GM18498 (cell line): ENCODE data around the gene SLC18B1.

Experiments
- ATAC-seq: cut with Tn5 transposase; IDR thresholded peaks from one replicate; pipeline ENCODE4 v1.9.1; 2021; ENCODE audit warnings: mild to moderate bottlenecking, moderate library complexity; ENCODE audit not compliant: unreplicated experiment

Gene SLC18B1

DNA sequence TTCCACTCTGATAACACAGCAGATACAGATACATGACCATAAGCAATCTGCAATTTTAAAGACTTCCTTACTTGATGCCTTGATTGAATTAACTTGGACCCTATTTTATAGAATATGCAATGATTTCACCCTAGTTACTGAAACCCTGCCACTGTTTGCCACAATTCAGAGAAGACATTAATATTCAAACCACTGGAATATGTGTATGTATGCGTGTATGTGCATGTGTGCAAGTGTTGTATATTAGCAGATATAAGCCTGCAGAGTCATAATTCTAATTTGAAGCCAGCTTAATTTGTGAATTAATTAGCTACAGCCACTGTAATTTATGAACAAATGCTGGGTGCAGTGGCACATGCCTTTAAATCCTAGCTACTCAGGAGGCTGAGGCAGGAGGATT is 50.0 kb downstream of the SLC18B1 start:
- ATAC-seq = no peak

DNA sequence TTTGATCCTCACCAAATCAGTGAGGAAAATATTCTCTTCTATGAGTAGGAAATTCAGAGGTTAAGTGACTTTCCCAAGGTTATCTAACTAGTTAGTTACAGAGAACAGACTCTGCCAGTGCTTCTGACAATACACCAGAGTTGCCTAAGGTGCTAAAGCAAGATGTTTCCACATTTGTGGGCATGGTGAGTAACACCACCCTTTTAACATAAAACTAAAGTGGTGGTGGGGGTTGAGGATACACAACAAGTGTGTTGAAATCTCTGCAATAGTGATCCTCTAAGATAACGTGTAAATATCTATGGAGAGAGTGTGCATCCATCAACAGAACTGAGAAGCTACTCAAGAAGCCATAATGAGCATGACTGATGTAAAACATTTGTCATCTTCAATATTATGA is 52.4 kb downstream of the SLC18B1 start:
- ATAC-seq = no peak

DNA sequence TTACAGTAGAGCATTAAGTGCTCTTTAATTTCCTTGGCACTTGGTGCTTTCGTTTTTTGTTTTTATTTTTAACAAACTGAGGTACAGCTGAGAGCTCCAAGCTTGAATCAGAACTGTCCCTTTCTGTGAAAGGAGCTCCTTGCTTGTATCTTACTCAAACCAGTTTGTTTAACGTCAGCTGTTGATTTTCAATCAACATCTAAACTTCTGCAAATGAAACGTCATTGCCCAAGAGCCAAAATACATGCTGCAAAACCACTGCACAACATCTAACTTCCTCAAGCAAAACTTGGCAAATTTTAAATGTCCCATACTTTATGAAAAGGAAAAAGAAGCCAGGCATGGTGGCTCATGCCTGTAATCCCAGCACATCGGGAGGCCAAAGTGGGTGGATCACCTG is 55.9 kb downstream of the SLC18B1 start:
- no peak for ATAC-seq

DNA sequence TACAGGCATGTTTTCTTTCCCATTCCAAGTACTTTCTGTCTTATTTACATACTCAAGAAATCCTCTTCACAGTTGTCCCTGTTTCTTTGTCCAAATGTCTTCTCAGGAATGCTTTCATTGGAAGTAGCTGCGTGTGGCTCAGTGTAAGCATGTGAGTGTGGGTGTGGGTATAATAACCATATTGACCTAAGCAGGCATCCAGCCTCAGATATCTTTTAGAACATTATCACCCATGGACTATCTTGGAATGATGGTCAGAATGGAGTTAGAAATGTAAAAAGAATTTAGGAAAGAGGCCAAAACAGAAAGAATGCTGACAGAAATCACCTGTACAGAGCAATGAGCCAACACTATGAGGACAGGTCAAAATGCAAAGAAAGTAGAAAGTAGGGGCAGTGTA is 57.2 kb downstream of the SLC18B1 start:
- no peak for ATAC-seq

DNA sequence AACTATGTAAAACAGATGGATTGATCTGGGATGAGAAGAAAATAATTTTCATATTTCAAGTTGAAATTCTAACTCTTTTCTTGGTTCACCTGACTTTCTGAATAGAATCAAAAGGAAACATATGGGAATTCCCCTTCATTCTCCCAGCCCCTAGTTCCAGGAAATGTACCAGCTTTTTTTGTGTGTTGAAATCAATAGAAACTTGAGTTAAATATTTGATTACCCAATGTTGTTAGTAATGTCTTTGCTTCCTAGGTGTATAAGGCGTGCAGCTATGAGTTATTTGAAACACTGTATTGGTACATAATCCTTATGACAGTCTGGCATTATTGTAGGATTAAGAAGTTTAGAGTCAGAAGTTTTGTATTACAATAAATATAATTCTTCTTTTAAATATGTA is 62.2 kb downstream of the SLC18B1 start:
- no peak for ATAC-seq

DNA sequence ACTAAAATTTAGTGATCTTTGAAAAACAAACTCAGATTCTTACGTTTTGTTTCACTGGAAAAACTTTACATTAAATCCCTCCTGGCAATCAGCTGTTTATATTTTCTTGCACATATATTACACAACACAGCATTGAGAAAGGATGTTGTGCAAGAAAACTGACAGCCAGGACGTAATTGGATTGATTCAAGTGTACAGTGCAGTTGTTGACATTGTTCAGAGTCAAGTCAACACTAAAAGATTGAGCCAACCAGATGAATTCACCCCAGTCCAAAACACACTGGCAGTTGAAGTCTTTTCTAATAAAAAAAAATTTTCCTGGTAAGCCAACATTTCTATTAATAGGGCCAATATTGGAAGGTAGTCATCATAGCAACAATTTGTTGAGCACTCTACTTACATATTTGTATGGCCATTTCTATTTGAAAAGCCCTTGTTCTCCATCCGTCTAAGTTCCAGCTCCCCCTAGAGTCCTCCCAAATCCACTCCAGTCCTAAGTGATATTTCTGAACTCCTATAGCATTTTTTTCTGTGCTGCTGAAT is 63.7 kb downstream of the SLC18B1 start:
- ATAC-seq = no peak

DNA sequence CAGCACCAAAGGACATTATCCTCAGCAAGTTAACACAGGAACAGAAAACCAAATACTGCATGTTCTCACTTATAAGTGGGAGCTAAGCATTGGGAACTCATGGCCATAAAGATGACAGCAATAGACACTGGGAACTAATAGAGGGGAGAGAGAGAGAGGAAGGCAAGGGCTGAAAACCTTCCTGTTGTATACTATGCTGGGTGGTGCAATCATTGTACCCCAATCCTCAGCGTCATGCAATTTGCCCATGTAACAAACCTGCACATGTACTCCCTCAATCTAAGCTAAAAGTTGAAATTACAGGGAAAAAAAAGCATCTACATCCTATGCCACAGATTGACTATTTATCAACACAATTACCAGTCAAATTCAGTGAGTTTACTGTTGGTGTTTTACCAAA is 64.6 kb downstream of the SLC18B1 start:
- no peak for ATAC-seq

DNA sequence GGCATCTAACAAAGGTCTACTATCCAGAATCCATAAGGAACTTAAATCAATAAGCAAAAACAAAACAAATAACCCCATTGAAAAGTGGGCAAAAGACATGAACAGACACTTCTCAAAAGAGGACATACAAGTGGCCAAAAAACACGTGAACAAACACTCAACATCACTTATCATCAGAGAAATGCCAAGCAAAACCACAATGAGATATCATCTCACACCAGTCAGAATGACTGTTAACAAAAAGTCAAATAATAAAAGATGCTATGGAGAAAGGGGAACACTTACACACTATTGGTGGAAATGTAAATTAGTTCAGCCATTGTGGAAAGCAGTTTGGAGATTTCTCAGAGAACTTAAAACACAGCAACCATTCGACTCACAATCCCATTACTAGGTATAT is 65.2 kb downstream of the SLC18B1 start:
- ATAC-seq = no peak

DNA sequence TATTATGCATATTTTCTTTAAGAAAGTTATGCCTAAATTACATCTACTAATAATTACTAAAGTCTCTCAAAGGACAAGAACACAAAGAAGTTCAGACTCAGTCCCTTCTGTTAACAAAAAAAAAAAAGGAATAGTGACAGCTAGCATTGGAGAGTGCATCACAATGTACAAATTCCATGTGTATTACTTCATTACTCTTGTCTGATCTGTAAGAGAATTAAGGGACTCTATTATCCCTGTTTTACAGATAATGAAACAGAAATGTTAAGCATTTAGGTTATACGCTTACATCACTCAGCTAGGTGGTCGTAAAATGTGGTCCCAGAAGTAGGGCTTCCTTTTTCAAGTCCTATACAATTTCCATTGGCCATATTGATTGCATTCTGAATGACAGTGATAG is 67.4 kb downstream of the SLC18B1 start:
- ATAC-seq = no peak

DNA sequence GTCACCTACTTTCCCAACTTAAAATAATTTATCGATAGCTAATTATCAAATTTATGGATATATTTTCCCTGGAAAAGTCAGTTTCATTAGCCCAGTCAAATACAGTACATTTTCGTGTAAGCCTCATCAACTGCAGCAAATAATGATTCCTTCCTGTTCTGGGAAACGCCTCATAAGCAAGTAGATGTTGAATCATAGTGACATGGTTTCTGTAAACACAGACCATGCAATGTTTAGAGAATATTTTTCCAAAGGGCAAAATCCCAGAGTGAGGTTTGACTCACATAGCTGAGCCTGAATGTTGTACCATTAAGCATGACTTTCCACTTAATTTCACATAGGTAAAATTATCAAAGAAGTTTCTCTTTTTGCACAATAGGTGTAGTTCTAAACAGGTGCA is 67.9 kb downstream of the SLC18B1 start:
- no peak for ATAC-seq

DNA sequence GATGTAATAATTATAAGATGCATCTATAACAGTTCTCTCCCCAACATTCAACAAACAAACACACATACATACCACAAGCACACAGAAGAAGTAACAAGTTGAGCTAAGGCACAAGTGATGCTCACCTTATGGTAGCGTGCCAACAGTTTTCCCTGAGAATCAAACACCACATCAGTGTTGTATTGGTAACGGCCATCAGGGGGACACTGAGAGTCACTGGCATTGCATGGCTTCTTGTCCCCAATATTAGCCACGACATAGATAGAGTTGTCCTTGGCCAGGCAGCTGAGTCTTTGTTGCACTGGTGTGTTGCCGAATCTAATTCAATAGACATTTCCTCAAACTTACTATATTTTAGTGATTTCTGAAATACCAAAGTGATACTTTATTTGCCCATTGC is 69.8 kb downstream of the SLC18B1 start:
- ATAC-seq = no peak

DNA sequence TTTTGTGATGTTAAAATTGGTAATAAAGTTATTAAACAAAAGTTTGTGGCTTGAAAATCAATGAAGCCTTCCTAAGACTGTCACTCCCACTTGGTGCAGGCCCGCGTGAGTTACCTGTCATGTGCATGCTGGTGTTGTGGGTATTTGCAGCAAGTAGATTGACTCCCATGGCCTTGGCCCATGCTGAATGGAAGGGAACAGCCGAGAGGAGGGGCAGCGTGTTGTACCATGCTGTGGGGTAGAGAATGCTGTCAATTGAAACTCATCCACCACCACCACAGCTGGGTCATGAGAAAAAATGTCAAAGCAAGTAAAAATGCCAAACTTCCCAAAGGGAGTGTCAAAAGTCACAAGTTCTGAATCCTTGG is 71.8 kb downstream of the SLC18B1 start:
- no peak for ATAC-seq

DNA sequence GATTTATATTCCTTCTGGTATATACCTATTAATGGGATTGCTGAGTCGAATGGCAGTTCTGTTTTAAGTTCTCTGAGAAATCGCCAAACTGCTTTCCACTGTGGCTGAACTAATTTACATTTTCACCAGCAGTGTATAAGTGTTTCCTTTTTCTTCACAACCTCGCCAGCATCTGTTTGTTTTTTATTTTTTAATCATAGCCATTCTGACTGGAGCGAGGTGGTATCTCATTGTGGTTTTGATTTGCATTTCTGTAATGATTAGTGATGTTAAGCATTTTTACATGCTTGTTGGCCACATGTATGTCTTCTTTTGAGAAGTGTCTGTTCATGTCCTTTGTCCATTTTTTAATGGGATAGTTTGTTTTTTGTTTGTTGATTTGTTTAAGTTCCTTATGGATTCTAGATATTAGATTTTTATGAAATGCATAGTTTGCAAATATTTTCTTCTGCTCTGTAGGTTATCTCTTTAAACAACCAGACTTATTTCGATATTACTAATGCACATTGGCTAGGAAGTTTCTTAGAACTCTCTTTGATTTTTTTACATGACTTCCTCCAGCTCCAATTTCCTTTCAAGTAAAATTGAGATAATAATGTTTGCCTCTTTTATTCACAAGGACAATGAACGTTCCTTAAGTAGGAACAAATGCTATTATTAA is 72.4 kb downstream of the SLC18B1 start:
- ATAC-seq = peak; percentile 84

DNA sequence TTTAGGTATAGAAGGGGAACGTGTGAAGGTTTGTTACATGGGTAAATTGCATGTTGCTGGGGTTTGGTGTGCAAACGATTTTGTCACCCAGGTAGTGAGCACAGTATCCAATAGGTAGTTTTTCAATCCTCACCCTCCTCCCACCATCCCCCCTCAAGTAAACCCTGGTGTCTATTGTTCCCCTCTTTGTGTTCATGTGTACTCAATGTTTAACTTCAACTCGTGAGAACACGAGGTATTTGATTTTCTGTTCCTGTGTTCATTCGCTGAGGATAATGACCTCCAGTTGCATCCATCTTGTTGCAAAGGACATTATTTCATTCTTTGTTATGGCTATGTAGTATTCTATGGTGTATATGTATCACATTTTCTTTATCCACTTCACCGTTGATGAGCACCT is 73.0 kb downstream of the SLC18B1 start:
- ATAC-seq = no peak

DNA sequence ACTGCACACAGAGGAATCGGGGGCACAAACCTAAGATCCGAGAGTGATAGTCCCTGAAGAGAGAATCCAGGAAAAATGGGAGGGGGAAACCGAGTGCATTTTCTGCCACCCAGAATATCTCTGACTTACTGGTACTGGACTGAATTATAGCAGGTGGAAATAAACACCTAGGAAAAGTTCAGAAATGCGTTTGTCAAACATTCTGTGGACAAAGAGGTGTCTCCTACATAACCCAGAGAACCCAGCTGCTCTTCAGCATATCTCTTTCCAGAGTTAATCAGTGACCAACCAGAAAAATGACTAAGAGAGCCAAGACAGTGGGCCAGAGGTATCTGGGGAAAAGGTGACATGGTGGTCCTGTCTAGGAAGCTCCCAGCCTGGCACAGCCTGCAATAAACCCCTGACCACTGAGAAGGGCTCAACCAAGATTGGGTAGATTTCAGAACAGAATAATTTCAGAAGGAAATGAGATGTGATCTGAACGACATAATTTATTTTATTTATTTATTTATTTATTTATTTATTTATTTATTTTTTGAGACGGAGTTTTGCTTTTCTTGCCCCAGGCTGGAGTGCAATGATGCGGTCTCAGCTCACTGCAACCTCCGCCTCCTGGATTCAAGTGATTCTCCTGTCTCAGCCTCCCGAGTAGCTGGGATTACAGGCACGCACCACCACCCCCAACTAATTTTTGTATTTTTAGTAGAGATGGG is 78.5 kb downstream of the SLC18B1 start:
- ATAC-seq = no peak
